HG03342 (cell line): ENCODE measurements around the gene KRTAP13-2.

Experiments used
- ATAC-seq: cut with Tn5 transposase; IDR thresholded peaks from one replicate; pipeline ENCODE4 v1.9.1; 2021; ENCODE audit warnings: mild to moderate bottlenecking, moderate library complexity; ENCODE audit not compliant: unreplicated experiment

The KRTAP13-2 gene

DNA sequence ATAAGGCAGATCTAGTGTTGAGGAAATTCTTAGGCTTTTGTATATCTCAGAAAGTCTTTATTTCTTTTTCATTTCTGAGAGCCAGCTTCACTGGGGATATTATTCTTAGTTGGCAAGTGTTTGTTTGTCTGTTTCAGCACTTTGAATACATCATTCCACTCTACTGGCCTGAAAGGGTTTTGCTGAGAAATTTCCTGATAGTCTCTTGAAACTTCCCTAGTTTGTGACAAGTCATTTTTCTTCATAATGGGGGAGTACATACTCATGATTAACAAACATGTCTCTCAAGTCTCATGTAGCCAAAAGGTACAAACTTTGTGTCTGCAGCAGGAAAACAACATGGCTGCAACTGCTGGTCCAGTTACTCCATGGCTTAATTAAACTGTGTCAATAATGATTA is 45.7 kb downstream of the KRTAP13-2 start:
- ATAC-seq, result no peak
